Measurements from ENCODE around the gene STK10.

Gene STK10

GRCh38 chr5:172177176-172177575, 10.8 kb downstream of the STK10 start:
- H3K4me3 ChIP-seq (IDR thresholded peaks at IDR 0.05; ENCODE audit: insufficient read depth, low read depth, low read length) = no peak overlapping the region
- peaks cover 57% of the 10 kb centered on the region for H3K4me1 ChIP-seq (ENCODE audit: low read depth, poor library complexity, severe bottlenecking)
- no peak overlapping the region for H3K9ac ChIP-seq
- H4K20me1 ChIP-seq (ENCODE audit: insufficient read depth) = no peaks in the 10 kb centered on the region
- H2AFZ ChIP-seq (ENCODE audit: low read depth) = no peak overlapping the region
- no peaks in the 10 kb centered on the region for H3K79me2 ChIP-seq (ENCODE audit: insufficient read depth, low read depth)
- TF ChIP-seq CTCF (conservative IDR thresholded peaks at IDR 0.05; ENCODE audit: low read depth, low read length) = no peak
- H3K27ac ChIP-seq = no peak overlapping the region
- no peaks in the 10 kb centered on the region for H3K36me3 ChIP-seq (ENCODE audit: insufficient read depth)
- no peak overlapping the region for H3K4me2 ChIP-seq
- H3K27me3 ChIP-seq (ENCODE audit: insufficient read depth, low read depth) = no peaks in the 10 kb centered on the region

DNA sequence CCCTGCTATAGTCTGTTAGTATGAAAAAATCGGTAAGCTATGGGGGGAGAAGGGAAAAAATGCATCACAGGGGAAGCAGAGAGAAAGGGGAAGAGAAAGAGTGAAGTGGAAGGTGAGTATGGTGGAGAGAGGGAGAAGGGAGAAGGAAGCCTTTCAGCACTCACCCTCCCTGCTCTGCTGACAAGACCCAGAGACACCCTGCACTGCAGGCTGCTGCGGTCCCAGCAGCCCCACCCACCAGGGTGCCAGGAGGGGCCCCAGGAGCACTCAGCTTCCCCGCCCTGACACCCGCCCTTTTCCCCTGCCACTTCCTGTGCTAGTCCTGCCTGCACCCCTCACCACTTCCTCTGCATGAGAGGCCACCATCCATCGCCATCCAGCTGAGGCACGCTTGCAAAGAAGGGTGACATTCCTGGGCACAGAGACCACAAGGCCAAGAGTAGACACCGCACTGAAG, 12.7 kb downstream of the STK10 start:
- peak overlapping the region; percentile 91 for H3K4me2 ChIP-seq
- no peak for TF ChIP-seq CTCF (conservative IDR thresholded peaks at IDR 0.05; ENCODE audit: low read depth, low read length)

DNA sequence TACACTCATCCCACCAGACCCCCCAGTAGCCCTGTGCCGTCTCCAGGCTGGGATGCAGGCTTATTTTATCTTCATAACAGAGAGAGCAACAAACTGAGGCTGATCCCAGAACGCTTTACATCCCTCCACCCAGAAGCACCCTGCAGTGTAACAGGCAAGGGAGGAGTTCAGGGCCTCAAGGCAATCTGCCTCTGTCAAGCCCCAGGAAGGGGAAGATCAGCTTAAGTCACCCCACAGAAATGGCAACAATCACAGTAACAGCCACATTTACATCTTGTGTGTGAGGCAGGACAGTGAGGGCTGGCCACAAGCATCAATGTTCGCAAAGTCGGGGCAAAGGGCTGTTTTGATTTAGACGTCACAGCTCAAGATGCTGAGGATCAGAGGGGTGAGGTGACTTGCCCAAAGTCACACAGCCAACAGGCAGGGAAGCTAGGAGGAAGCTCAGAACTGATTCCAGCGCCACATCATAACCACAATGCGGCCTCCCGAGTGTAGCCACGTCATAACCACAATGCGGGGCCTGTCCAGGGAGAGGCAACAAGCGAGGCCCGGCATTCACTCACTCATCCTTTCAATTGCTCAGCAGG, 14.4 kb downstream of the STK10 start:
- Histone ChIP-seq H3K9ac (no peak overlapping the region), H3K4me3 (IDR thresholded peaks at IDR 0.05; ENCODE audit: insufficient read depth, low read depth, low read length) (no peak overlapping the region)
- no peak for TF ChIP-seq CTCF (conservative IDR thresholded peaks at IDR 0.05; ENCODE audit: low read depth, low read length)

More for the DNA sequence above, 12.7 kb downstream of the STK10 start:
- Histone ChIP-seq H3K27ac (peak overlapping the region; percentile 44), H3K4me3 (IDR thresholded peaks at IDR 0.05; ENCODE audit: insufficient read depth, low read depth, low read length) (no peak overlapping the region), H2AFZ (ENCODE audit: low read depth) (peak overlapping the region; percentile 19; the same call in 1 of the 2 replicates), H3K36me3 (ENCODE audit: insufficient read depth) (no peaks in the 10 kb centered on the region), H3K79me2 (ENCODE audit: insufficient read depth, low read depth) (no peaks in the 10 kb centered on the region), H4K20me1 (ENCODE audit: insufficient read depth) (no peaks in the 10 kb centered on the region), H3K9ac (peak overlapping the region; percentile 30; the same call in 1 of the 2 replicates), H3K27me3 (ENCODE audit: insufficient read depth, low read depth) (no peaks in the 10 kb centered on the region), H3K4me1 (ENCODE audit: low read depth, poor library complexity, severe bottlenecking) (peaks cover 47% of the 10 kb centered on the region)

DNA sequence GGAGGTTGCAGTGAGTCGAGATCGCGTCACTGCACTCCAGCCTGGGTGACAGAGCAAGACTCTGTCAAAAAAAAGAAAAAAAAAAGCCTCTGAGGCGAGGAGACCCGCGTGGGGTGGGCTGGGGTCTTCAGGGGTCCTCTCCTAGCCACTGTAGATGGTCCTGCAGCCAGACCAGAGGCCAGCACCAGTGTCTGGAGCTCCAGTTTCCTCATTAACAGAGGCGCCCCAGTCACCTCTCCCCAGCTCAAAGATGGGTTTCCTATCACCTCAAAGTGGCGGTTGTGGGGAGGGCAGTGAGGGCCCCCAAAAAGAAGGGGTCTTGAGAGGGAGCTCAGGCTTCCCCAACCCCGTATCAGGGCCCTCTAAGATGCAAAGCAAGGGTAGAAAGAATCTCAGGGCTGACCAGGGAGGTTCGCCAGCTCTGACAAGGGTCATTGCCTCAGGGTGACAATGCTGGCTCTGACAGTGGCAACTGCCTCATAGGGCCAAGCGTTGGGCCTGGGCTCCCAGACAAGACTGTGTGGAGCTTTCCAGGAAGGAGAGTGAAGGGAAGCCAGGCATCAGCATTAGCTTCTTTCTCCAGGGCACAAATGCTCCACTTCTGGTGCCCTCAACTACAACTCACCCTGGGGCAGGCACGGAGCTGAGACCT, 15.0 kb downstream of the STK10 start:
- no peaks in the 10 kb centered on the region for H3K36me3 ChIP-seq (ENCODE audit: insufficient read depth)
- H3K79me2 ChIP-seq (ENCODE audit: insufficient read depth, low read depth) = no peaks in the 10 kb centered on the region
- no peak overlapping the region for H3K4me3 ChIP-seq (IDR thresholded peaks at IDR 0.05; ENCODE audit: insufficient read depth, low read depth, low read length)
- no peak overlapping the region for H2AFZ ChIP-seq (ENCODE audit: low read depth)
- no peak overlapping the region for H3K4me2 ChIP-seq
- H3K4me1 ChIP-seq (ENCODE audit: low read depth, poor library complexity, severe bottlenecking) = peaks cover 25% of the 10 kb centered on the region
- no peak for TF ChIP-seq CTCF (conservative IDR thresholded peaks at IDR 0.05; ENCODE audit: low read depth, low read length)
- H4K20me1 ChIP-seq (ENCODE audit: insufficient read depth) = no peaks in the 10 kb centered on the region
- no peak overlapping the region for H3K27ac ChIP-seq
- no peak overlapping the region for H3K9ac ChIP-seq
- no peaks in the 10 kb centered on the region for H3K27me3 ChIP-seq (ENCODE audit: insufficient read depth, low read depth)

More for the DNA sequence above, 14.4 kb downstream of the STK10 start:
- H3K4me2 ChIP-seq = peak overlapping the region; percentile 91; the same call in 1 of the 2 replicates
- H3K4me1 ChIP-seq (ENCODE audit: low read depth, poor library complexity, severe bottlenecking) = peaks cover 31% of the 10 kb centered on the region
- H3K79me2 ChIP-seq (ENCODE audit: insufficient read depth, low read depth) = no peaks in the 10 kb centered on the region
- H3K27ac ChIP-seq = no peak overlapping the region
- H3K27me3 ChIP-seq (ENCODE audit: insufficient read depth, low read depth) = no peaks in the 10 kb centered on the region
- H2AFZ ChIP-seq (ENCODE audit: low read depth) = no peak overlapping the region
- no peaks in the 10 kb centered on the region for H3K36me3 ChIP-seq (ENCODE audit: insufficient read depth)
- H4K20me1 ChIP-seq (ENCODE audit: insufficient read depth) = no peaks in the 10 kb centered on the region

Data from KMS-11 (cell line).